GM12878 (cell line): Measurements from ENCODE around the gene SSBP2. TPM values are rescaled to one million over a fixed set of nuclear protein-coding genes. Genes with fewer than 3 reads are reported as not detected.

Experiments used
- CREM ChIP-seq: IDR thresholded peaks from 2 replicates; pipeline ENCODE4 v1.6.1; 2014; ENCODE audit warnings: antibody characterized with exemption, low read depth
- EED ChIP-seq: sonication (generic); IDR thresholded peaks from 2 replicates; pipeline ENCODE4 v1.6.1; 2016; ENCODE audit warnings: antibody characterized with exemption, low read depth
- RCOR1 ChIP-seq: conservative IDR thresholded peaks from 2 replicates; pipeline ENCODE4 v1.6.1; 2012; ENCODE audit warnings: low read depth, low read length, improper control_type of control experiment
- SMARCA5 ChIP-seq: fragments of 450-650 bp; IDR thresholded peaks from 2 replicates; pipeline ENCODE4 v1.6.1; 2017; ENCODE audit warnings: mild to moderate bottlenecking
- YY1 ChIP-seq: IDR thresholded peaks from 2 replicates; pipeline ENCODE4 v1.6.1; 2011; ENCODE audit warnings: low read depth, mild to moderate bottlenecking, low read length
- ZSCAN29 ChIP-seq: fragments of 450-650 bp; IDR thresholded peaks from 2 replicates; pipeline ENCODE4 v1.6.1; 2017; ENCODE audit warnings: mild to moderate bottlenecking, moderate library complexity
- polyA plus RNA-seq, 11 experiments: library from polyadenylated mRNA; depleted of rRNA in 4 of 11; unstranded in 6 of 11; stranded (reverse) in 5 of 11; fragments of >200 nt; fragmentation: Nextera tagmentation in 4 of 11; fragmentation: Illumina TruSeq in 1 of 11; extraction: Ambion mirVana in 4 of 11; extraction: Trizol in 1 of 11; gene quantifications; 1 replicate in 1 of 11; 2 replicates in 10 of 11; pipeline versions ENCODE4 v1.2.1 to v1.2.3, GENCODE V29; 2011 to 2016; ENCODE audit warnings: inconsistent platforms in 2 of 11, missing spikeins in 2 of 11, low read depth in 1 of 11
- total RNA-seq, 4 experiments: library from RNA; depleted of rRNA in 3 of 4; stranded (reverse); fragments of >200 nt in 3 of 4; fragmentation: Illumina TruSeq in 1 of 4; extraction: Trizol in 1 of 4; gene quantifications; 2 replicates each; pipeline versions ENCODE4 v1.2.1 to v1.2.3, GENCODE V29; 2013 to 2021
- TF ChIP-seq, protein P1 (sequence below): IDR thresholded peaks from 2 replicates; pipeline ENCODE4 v1.6.1; 2012; ENCODE audit warnings: low read depth, low read length, improper control_type of control experiment
- TF ChIP-seq, protein P2 (sequence below): fragments of 450-650 bp; IDR thresholded peaks from 2 replicates; pipeline ENCODE4 v1.6.1; 2017; ENCODE audit warnings: mild to moderate bottlenecking, low read depth, inconsistent platforms; ENCODE audit not compliant: poor library complexity, severe bottlenecking

The SSBP2 gene
- total and polyA plus RNA-seq, 10 of the 15 experiments (the other 5 are each of a cell fraction or from before 2014, with no cell fraction given), result 52.2 to 132 (median 110) TPM

DNA sequence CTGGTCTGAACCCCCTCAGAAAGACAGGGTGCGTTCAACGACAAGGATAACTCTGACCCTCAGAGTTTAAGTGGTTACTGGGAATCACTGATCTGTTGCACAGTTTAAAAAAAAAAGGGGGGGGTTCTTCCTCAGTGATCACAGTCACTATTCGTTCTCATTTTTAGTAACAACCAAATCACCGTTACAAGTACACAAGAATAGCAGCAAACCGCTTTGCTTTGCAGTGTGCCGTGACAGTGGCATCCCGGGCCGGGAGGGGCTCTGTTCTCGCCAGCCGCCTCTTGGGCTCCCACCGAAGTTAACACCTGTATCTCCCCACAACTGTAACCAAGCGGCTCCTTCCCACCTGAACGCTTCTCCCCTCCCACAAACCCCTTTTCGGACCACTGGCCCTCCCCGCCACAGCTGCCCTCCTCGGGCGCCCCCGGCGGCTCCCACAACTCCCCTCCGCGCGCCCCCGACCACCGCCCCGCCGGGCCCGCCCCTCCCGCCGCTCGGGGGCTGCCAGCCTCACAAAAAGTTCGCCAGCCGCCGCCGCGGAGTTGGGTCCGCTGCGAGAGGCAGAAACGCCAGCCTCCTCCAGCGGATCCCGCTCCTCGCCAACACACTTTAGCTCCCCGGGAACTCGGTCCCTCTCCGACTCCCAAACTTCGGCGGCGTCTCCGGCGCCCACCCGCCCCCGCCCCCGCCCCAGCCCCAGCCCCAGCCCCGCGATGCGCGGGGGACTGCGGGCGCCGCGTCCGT, 1.2 kb downstream of the SSBP2 start (continued):
- TF ChIP-seq, protein P1, sequence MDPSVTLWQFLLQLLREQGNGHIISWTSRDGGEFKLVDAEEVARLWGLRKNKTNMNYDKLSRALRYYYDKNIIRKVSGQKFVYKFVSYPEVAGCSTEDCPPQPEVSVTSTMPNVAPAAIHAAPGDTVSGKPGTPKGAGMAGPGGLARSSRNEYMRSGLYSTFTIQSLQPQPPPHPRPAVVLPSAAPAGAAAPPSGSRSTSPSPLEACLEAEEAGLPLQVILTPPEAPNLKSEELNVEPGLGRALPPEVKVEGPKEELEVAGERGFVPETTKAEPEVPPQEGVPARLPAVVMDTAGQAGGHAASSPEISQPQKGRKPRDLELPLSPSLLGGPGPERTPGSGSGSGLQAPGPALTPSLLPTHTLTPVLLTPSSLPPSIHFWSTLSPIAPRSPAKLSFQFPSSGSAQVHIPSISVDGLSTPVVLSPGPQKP, result no peak
- TF ChIP-seq EED (peak; percentile 31; the same call in 1 of the 2 replicates), SMARCA5 (no peak), RCOR1 (0 out of 2 replicates have a peak, but pooled peaks have one; percentile 72), YY1 (peak; percentile 18; the same call in 1 of the 2 replicates), CREM (peak; percentile 62; the same call in 1 of the 2 replicates), ZSCAN29 (no peak)
- TF ChIP-seq, protein P2, sequence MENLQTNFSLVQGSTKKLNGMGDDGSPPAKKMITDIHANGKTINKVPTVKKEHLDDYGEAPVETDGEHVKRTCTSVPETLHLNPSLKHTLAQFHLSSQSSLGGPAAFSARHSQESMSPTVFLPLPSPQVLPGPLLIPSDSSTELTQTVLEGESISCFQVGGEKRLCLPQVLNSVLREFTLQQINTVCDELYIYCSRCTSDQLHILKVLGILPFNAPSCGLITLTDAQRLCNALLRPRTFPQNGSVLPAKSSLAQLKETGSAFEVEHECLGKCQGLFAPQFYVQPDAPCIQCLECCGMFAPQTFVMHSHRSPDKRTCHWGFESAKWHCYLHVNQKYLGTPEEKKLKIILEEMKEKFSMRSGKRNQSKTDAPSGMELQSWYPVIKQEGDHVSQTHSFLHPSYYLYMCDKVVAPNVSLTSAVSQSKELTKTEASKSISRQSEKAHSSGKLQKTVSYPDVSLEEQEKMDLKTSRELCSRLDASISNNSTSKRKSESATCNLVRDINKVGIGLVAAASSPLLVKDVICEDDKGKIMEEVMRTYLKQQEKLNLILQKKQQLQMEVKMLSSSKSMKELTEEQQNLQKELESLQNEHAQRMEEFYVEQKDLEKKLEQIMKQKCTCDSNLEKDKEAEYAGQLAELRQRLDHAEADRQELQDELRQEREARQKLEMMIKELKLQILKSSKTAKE, result peak; percentile 71
